MM.1S (cell line): ENCODE data around the gene TMED6.
A peak's percentile ranks its signal among the peaks of the same experiment; 100 is the strongest.

ENCODE experiments used
- DNase-seq: peaks from one replicate; pipeline ENCODE4 v3.0.0-alpha.2; 2015
- H2AFZ ChIP-seq: fragments of 300-600 bp; sonication (generic); 2 replicates; pipeline ENCODE4 v1.6.0; 2016; ENCODE audit warnings: antibody characterized with exemption, low read length
- H3F3A ChIP-seq: fragments of 300-600 bp; sonication (generic); 2 replicates; pipeline ENCODE4 v1.6.1; 2016; ENCODE audit warnings: mild to moderate bottlenecking, antibody characterized with exemption, low read length, moderate library complexity, mixed read lengths; ENCODE audit not compliant: insufficient read depth
- H3K27ac ChIP-seq: fragments of 300-600 bp; sonication (generic); 2 replicates; pipeline ENCODE4 v1.5.1; 2016; ENCODE audit warnings: mild to moderate bottlenecking, low read length
- H3K27me3 ChIP-seq: fragments of 300-600 bp; sonication (generic); replicated peaks from 2 replicates; pipeline ENCODE4 v1.6.0; 2016; ENCODE audit warnings: low read length; ENCODE audit not compliant: insufficient read depth
- H3K36me3 ChIP-seq: fragments of 300-600 bp; sonication (generic); replicated peaks from 2 replicates; pipeline ENCODE4 v1.6.1; 2016; ENCODE audit warnings: mild to moderate bottlenecking, low read length, mixed read lengths; ENCODE audit not compliant: insufficient read depth
- H3K4me1 ChIP-seq: fragments of 300-600 bp; sonication (generic); 2 replicates; pipeline ENCODE4 v1.6.1; 2016; ENCODE audit warnings: low read length, mixed read lengths
- H3K4me2 ChIP-seq: fragments of 300-600 bp; sonication (generic); 2 replicates; pipeline ENCODE4 v1.6.0; 2016; ENCODE audit warnings: low read depth, low read length
- H3K4me3 ChIP-seq: fragments of 300-600 bp; sonication (generic); 2 replicates; pipeline ENCODE4 v1.5.1; 2016; ENCODE audit warnings: low read length, mixed read lengths
- H3K79me2 ChIP-seq: fragments of 300-600 bp; sonication (generic); 2 replicates; pipeline ENCODE4 v1.6.1; 2016; ENCODE audit warnings: mixed run types, low read length, mixed read lengths
- H3K9ac ChIP-seq: fragments of 300-600 bp; sonication (generic); 2 replicates; pipeline ENCODE4 v1.6.1; 2016; ENCODE audit warnings: low read length, mixed read lengths
- H3K9me2 ChIP-seq: fragments of 300-600 bp; sonication (generic); replicated peaks from 2 replicates; pipeline ENCODE4 v1.6.1; 2016; ENCODE audit warnings: mild to moderate bottlenecking, low read length, mixed read lengths; ENCODE audit not compliant: insufficient read depth
- H3K9me3 ChIP-seq: fragments of 300-600 bp; sonication (generic); replicated peaks from 2 replicates; pipeline ENCODE4 v1.6.1; 2016; ENCODE audit warnings: mild to moderate bottlenecking, low read length, mixed read lengths; ENCODE audit not compliant: insufficient read depth
- H4K20me1 ChIP-seq: fragments of 300-600 bp; sonication (generic); 2 replicates; pipeline ENCODE4 v1.6.1; 2016; ENCODE audit warnings: mild to moderate bottlenecking, low read length, moderate library complexity, mixed read lengths; ENCODE audit not compliant: insufficient read depth
- EZH2 ChIP-seq: fragments of 300-600 bp; sonication (generic); optimal IDR thresholded peaks from 2 replicates; pipeline ENCODE3; 2017; ENCODE audit warnings: low read depth, mild to moderate bottlenecking, antibody characterized with exemption, low read length, mixed read lengths
- EZH2phosphoT487 ChIP-seq: fragments of 300-600 bp; sonication (generic); IDR thresholded peaks from 2 replicates; pipeline ENCODE4 v1.6.1; 2018; ENCODE audit warnings: antibody characterized with exemption, low read length
- TF ChIP-seq, protein P1 (sequence below): fragments of 300-600 bp; sonication (generic); IDR thresholded peaks from 2 replicates; pipeline ENCODE4 v1.5.1; 2016; ENCODE audit warnings: antibody characterized with exemption, low read length, mixed read lengths

Gene TMED6

DNA sequence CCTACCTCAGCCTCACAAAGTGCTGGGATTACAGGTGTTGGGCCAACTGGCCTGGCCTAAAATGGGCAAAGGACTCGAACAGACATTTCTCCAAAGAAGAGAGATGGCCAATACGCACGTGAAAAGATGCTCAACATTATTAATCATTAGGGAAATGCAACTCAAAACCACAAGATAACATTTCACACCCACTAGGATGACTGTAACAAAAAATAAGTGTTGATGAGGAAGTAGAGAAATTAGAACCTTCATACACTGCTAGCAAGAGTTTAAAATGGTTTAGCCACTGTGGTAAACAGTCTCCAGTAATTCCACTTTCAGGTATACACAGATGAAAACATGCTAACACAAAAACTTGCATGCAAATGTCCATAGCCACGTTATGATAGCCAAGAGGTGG, 5.7 kb downstream of the TMED6 start:
- no peak overlapping the region for H3K4me2 ChIP-seq
- H3K9me3 ChIP-seq = no peaks in the 10 kb centered on the region
- H4K20me1 ChIP-seq = no peaks in the 10 kb centered on the region
- no peak overlapping the region for H2AFZ ChIP-seq
- no peak overlapping the region for H3K4me3 ChIP-seq
- no peak overlapping the region for H3K9ac ChIP-seq
- H3K27ac ChIP-seq = no peak overlapping the region
- H3F3A ChIP-seq = 0 out of 2 replicates have a peak, but pooled peaks cover 5% of the 10 kb centered on the region
- 0 out of 2 replicates have a peak, but pooled peaks cover 5% of the 10 kb centered on the region for H3K4me1 ChIP-seq
- H3K36me3 ChIP-seq = peaks cover 6% of the 10 kb centered on the region; the same call in 1 of the 2 replicates
- H3K79me2 ChIP-seq = peaks cover 18% of the 10 kb centered on the region
- H3K9me2 ChIP-seq = no peaks in the 10 kb centered on the region
- no peaks in the 10 kb centered on the region for H3K27me3 ChIP-seq
- TF ChIP-seq, protein P1, sequence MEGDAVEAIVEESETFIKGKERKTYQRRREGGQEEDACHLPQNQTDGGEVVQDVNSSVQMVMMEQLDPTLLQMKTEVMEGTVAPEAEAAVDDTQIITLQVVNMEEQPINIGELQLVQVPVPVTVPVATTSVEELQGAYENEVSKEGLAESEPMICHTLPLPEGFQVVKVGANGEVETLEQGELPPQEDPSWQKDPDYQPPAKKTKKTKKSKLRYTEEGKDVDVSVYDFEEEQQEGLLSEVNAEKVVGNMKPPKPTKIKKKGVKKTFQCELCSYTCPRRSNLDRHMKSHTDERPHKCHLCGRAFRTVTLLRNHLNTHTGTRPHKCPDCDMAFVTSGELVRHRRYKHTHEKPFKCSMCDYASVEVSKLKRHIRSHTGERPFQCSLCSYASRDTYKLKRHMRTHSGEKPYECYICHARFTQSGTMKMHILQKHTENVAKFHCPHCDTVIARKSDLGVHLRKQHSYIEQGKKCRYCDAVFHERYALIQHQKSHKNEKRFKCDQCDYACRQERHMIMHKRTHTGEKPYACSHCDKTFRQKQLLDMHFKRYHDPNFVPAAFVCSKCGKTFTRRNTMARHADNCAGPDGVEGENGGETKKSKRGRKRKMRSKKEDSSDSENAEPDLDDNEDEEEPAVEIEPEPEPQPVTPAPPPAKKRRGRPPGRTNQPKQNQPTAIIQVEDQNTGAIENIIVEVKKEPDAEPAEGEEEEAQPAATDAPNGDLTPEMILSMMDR = no peak
- TF ChIP-seq EZH2 = no peak
- TF ChIP-seq EZH2phosphoT487 = no peak
- DNase-seq = no peak

DNA sequence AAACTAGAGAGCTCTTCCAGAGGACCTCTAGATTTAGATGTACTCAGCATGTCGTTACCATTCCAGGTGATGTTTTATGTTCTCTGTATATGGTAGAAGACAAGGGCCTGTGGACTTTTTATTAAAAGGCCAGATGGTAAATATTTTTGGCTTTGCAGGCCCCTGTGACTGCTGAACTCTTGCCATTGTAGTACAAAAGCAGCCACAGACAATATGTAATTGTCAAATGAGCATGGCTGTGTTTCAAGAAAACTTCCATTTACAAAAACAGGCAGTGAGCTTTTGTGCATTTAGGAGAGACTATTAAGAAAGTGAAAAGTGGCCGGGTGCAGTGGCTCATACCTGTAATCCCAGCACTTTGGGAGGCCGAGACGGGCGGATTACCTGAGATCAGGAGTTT, 7.4 kb downstream of the TMED6 start:
- Histone ChIP-seq H3K4me3 (no peak overlapping the region), H3K27ac (no peak overlapping the region), H3K9me2 (no peaks in the 10 kb centered on the region), H3K9ac (no peak overlapping the region), H3K9me3 (no peaks in the 10 kb centered on the region), H3K79me2 (peaks cover 32% of the 10 kb centered on the region), H3K36me3 (peaks cover 6% of the 10 kb centered on the region; the same call in 1 of the 2 replicates), H3K4me2 (no peak overlapping the region), H3F3A (peaks cover 10% of the 10 kb centered on the region; the same call in 1 of the 2 replicates), H3K4me1 (0 out of 2 replicates have a peak, but pooled peaks cover 7% of the 10 kb centered on the region), H4K20me1 (no peaks in the 10 kb centered on the region), H3K27me3 (no peaks in the 10 kb centered on the region), H2AFZ (no peak overlapping the region)
- no peak for DNase-seq
- TF ChIP-seq EZH2phosphoT487 = no peak
- TF ChIP-seq EZH2 = no peak
- TF ChIP-seq, protein P1 = no peak

DNA sequence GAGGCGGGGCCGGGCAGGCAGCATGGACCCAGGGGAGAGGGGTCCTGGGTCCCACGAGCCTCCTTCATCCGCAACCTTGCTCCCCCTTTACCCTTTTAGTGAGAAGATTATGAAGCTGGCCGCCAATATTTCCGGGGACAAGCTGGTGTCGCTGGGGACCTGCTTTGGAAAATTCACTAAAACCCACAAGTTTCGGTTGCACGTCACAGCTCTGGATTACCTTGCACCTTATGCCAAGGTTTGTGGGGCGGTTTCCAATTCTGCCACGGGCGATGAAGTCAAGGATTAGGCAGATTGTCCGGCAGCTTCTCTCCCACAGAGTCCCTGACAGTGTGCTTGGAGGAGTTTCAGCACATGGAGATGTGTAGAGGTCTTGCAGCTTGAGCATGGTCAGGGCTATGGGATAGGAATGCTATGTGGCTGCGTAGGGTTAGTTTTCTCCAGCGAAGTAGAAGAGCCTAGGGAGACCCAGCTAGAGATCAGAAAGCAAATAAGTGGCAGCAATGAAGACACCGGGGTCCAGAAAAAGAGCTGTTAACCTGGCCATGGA, 11.4 kb downstream of the TMED6 start:
- Histone ChIP-seq H3K4me1 (peaks cover 12% of the 10 kb centered on the region; the same call in 1 of the 2 replicates), H2AFZ (peak overlapping the region; percentile 52), H4K20me1 (no peaks in the 10 kb centered on the region), H3K27me3 (no peaks in the 10 kb centered on the region), H3K27ac (peak overlapping the region; percentile 73), H3K4me2 (peak overlapping the region; percentile 94), H3K4me3 (peak overlapping the region; percentile 92), H3K36me3 (peaks cover 6% of the 10 kb centered on the region; the same call in 1 of the 2 replicates), H3K9me2 (no peaks in the 10 kb centered on the region), H3F3A (peaks cover 11% of the 10 kb centered on the region; the same call in 1 of the 2 replicates), H3K9me3 (no peaks in the 10 kb centered on the region), H3K79me2 (peaks cover 48% of the 10 kb centered on the region), H3K9ac (peak overlapping the region; percentile 89)
- no peak for TF ChIP-seq EZH2
- TF ChIP-seq, protein P1 = no peak
- TF ChIP-seq EZH2phosphoT487 = no peak
- DNase-seq = peak; percentile 40
